Calu3 (cell line): ENCODE measurements around the gene MFSD12. TPM values are rescaled to one million over a fixed set of nuclear protein-coding genes. Genes with fewer than 3 reads are reported as not detected.

Experiments
- BruUV-seq: library from RNA; stranded (reverse); fragments of 400-500 nt; replicated peaks from 2 replicates; lab custom pipeline; 2021; lab: Mats Ljungman, UMichigan
- CTCF ChIA-PET: fragments of 300-600 bp; sonication (Branson Sonifier 250); formaldehyde crosslinking; loops from one replicate; lab custom pipeline; 2022; ENCODE audit warnings: antibody characterized with exemption; lab: Charles Lee
- DNase-seq: peaks from one replicate; pipeline ENCODE4 v3.0.0; 2022
- H3K27ac Mint-ChIP-seq: one replicate; pipeline ENCODE4 v1.8.0; 2022; ENCODE audit warnings: mixed read lengths; ENCODE audit not compliant: unreplicated experiment
- H3K27me3 Mint-ChIP-seq: one replicate; pipeline ENCODE4 v1.8.0; 2022; ENCODE audit warnings: mixed read lengths; ENCODE audit not compliant: unreplicated experiment
- H3K36me3 Mint-ChIP-seq: one replicate; pipeline ENCODE4 v1.8.0; 2022; ENCODE audit warnings: mild to moderate bottlenecking, moderate library complexity, mixed read lengths; ENCODE audit not compliant: insufficient read depth, unreplicated experiment
- H3K4me1 Mint-ChIP-seq: one replicate; pipeline ENCODE4 v1.8.0; 2022; ENCODE audit warnings: mild to moderate bottlenecking, low read depth, mixed read lengths; ENCODE audit not compliant: unreplicated experiment
- H3K4me3 Mint-ChIP-seq: one replicate; pipeline ENCODE4 v1.8.0; 2022; ENCODE audit warnings: mild to moderate bottlenecking, low read depth, moderate library complexity, mixed read lengths; ENCODE audit not compliant: unreplicated experiment
- H3K9me3 Mint-ChIP-seq: one replicate; pipeline ENCODE4 v1.8.0; 2022; ENCODE audit warnings: low read depth, mixed read lengths; ENCODE audit not compliant: unreplicated experiment
- CTCF ChIP-seq: fragments of 200-600 bp; IDR thresholded peaks from one replicate; pipeline ENCODE4 v1.8.0; 2022; ENCODE audit warnings: antibody characterized with exemption; ENCODE audit not compliant: unreplicated experiment
- intact Hi-C: fragments of 100-400 bp; cut with micrococcal nuclease; formaldehyde crosslinking; loops from one replicate; pipeline ENCODE4 v1.10.0; 2022; ENCODE audit not compliant: unreplicated experiment
- total RNA-seq: library from RNA; stranded (reverse); gene quantifications from 2 replicates; pipeline ENCODE4 v1.2.3, GENCODE V29; 2022

The MFSD12 gene
- total RNA-seq, 1 experiment from 2014 or later: 105 TPM

- DNase-seq: no peak
- no peak for TF ChIP-seq CTCF
- no peaks in the 10 kb centered on the region for H3K9me3 Mint-ChIP-seq
- no peaks in the 10 kb centered on the region for H3K4me1 Mint-ChIP-seq
- H3K36me3 Mint-ChIP-seq: peaks cover 45% of the 10 kb centered on the region
- BruUV-seq: no TSS peak
- no peaks in the 10 kb centered on the region for H3K27me3 Mint-ChIP-seq
- CTCF ChIA-PET: interaction anchor here (0.5 kb wide), 2 partner anchors 31 to 941 kb away, joined by 4 to 6 read pairs; no protein-coding TSS in a partner anchor
- intact Hi-C loops: no loop called here
- H3K4me3 Mint-ChIP-seq: no peak overlapping the region
- H3K27ac Mint-ChIP-seq: no peak overlapping the region
Observed at GRCh38 chr19:3575949-3576673, 18.7 kb upstream of the MFSD12 start.

- peak; percentile 49 for DNase-seq
- no peaks in the 10 kb centered on the region for H3K9me3 Mint-ChIP-seq
- H3K27me3 Mint-ChIP-seq: no peaks in the 10 kb centered on the region
- no peak for TF ChIP-seq CTCF
- CTCF ChIA-PET: interaction anchor here (0.5 kb wide), 1 partner anchor 30 kb away, joined by 6 read pairs; no protein-coding TSS in a partner anchor
- H3K4me3 Mint-ChIP-seq: no peak overlapping the region
- no peaks in the 10 kb centered on the region for H3K4me1 Mint-ChIP-seq
- intact Hi-C loops: no loop called here
- H3K27ac Mint-ChIP-seq: no peak overlapping the region
- peaks cover 45% of the 10 kb centered on the region for H3K36me3 Mint-ChIP-seq
- no TSS peak for BruUV-seq
Observed at GRCh38 chr19:3575260-3575741, 17.9 kb upstream of the MFSD12 start.

GRCh38 chr19:3573858-3574637, 16.7 kb upstream of the MFSD12 start:
- DNase-seq: peak; percentile 90
- intact Hi-C loops: no loop called here
- no TSS peak for BruUV-seq
- Mint-ChIP-seq H3K9me3 (no peaks in the 10 kb centered on the region), H3K4me3 (peak overlapping the region; percentile 72), H3K4me1 (no peaks in the 10 kb centered on the region), H3K36me3 (peaks cover 45% of the 10 kb centered on the region), H3K27me3 (no peaks in the 10 kb centered on the region), H3K27ac (peak overlapping the region; percentile 63)
- no peak for TF ChIP-seq CTCF
- CTCF ChIA-PET: interaction anchor here (0.7 to 1.0 kb wide), 2 partner anchors 29 to 100 kb away, joined by 3 to 4 read pairs; no protein-coding TSS in a partner anchor

GRCh38 chr19:3573162-3573857, 15.9 kb upstream of the MFSD12 start:
- BruUV-seq: TSS peak; percentile 54
- no peak for TF ChIP-seq CTCF
- peak overlapping the region; percentile 72 for H3K4me3 Mint-ChIP-seq
- H3K27ac Mint-ChIP-seq: peak overlapping the region; percentile 63
- intact Hi-C loops: no loop called here
- peaks cover 45% of the 10 kb centered on the region for H3K36me3 Mint-ChIP-seq
- no peaks in the 10 kb centered on the region for H3K4me1 Mint-ChIP-seq
- CTCF ChIA-PET: interaction anchor here (1.0 kb wide), 1 partner anchor 28 kb away, joined by 3 read pairs; no protein-coding TSS in a partner anchor
- H3K27me3 Mint-ChIP-seq: no peaks in the 10 kb centered on the region
- no peak for DNase-seq
- no peaks in the 10 kb centered on the region for H3K9me3 Mint-ChIP-seq
